HepG2 (cell line): ENCODE results near the gene C5. TPM values are rescaled to one million over a fixed set of nuclear protein-coding genes. Genes with fewer than 3 reads are reported as not detected.

Source experiments
- ATF7 ChIP-seq, 2 experiments: fragments of 450-650 bp in 1 of 2; sonication (generic) in 1 of 2; formaldehyde crosslinking in 1 of 2; IDR thresholded peaks; 2 replicates each; pipeline versions ENCODE4 v1.4.0 to v1.6.1; 2016 to 2020; ENCODE audit warnings: antibody characterized with exemption in 1 of 2, mild to moderate bottlenecking in 1 of 2, missing genetic modification reagents in 1 of 2
- FLYWCH1 ChIP-seq: sonication (generic); formaldehyde crosslinking; IDR thresholded peaks from 2 replicates; pipeline ENCODE4 v1.8.1; 2023; ENCODE audit warnings: mild to moderate bottlenecking, missing genetic modification reagents
- HNF4G ChIP-seq, 2 experiments: sonication (generic) in 1 of 2; formaldehyde crosslinking in 1 of 2; IDR thresholded peaks; 2 replicates each; pipeline versions ENCODE4 v1.4.0 to v1.6.1; 2011 to 2020; ENCODE audit warnings: borderline replicate concordance in 2 of 2, low read depth in 2 of 2, mild to moderate bottlenecking in 2 of 2, low read length in 1 of 2, missing genetic modification reagents in 1 of 2, moderate library complexity in 1 of 2
- NAIF1 ChIP-seq: sonication (generic); formaldehyde crosslinking; IDR thresholded peaks from 2 replicates; pipeline ENCODE4 v1.5.0; 2020; ENCODE audit warnings: mild to moderate bottlenecking, missing genetic modification reagents, borderline replicate concordance
- NR2F6 ChIP-seq, 2 experiments: IDR thresholded peaks; 2 replicates each; pipeline ENCODE4 v1.6.1; 2016; ENCODE audit warnings: antibody characterized with exemption in 1 of 2, mild to moderate bottlenecking in 1 of 2
- PHF5A ChIP-seq: IDR thresholded peaks from one replicate; pipeline ENCODE4 v1.6.1; 2018; ENCODE audit warnings: low read depth, missing genetic modification reagents; ENCODE audit not compliant: unreplicated experiment
- PTBP1 ChIP-seq: fragments of 200-400 bp; formaldehyde crosslinking; IDR thresholded peaks from 2 replicates; pipeline ENCODE4 v1.6.1; 2018; ENCODE audit warnings: low read length, low read depth; ENCODE audit not compliant: poor library complexity, severe bottlenecking
- SMAD1 ChIP-seq: sonication (generic); formaldehyde crosslinking; IDR thresholded peaks from 2 replicates; pipeline ENCODE4 v1.4.0; 2020; ENCODE audit warnings: missing genetic modification reagents, low read depth, mild to moderate bottlenecking, borderline replicate concordance
- SMC3 ChIP-seq: IDR thresholded peaks from 2 replicates; pipeline ENCODE4 v1.6.1; 2011; ENCODE audit warnings: low read length, improper control_type of control experiment
- WIZ ChIP-seq: sonication (generic); formaldehyde crosslinking; IDR thresholded peaks from 2 replicates; pipeline ENCODE4 v1.5.1; 2020; ENCODE audit warnings: mild to moderate bottlenecking, missing genetic modification reagents
- ZBTB20 ChIP-seq: sonication (generic); formaldehyde crosslinking; IDR thresholded peaks from 2 replicates; pipeline ENCODE4 v1.8.1; 2023; ENCODE audit warnings: missing genetic modification reagents, low read depth, mild to moderate bottlenecking, borderline replicate concordance
- ZMYM4 ChIP-seq: sonication (generic); formaldehyde crosslinking; IDR thresholded peaks from 2 replicates; pipeline ENCODE4 v1.8.1; 2023; ENCODE audit warnings: mild to moderate bottlenecking, missing genetic modification reagents
- ZNF160 ChIP-seq: sonication (generic); formaldehyde crosslinking; IDR thresholded peaks from 2 replicates; pipeline ENCODE4 v1.8.0; 2022; ENCODE audit warnings: mild to moderate bottlenecking, inconsistent platforms, missing genetic modification reagents
- ZNF20 ChIP-seq: sonication (generic); formaldehyde crosslinking; IDR thresholded peaks from 2 replicates; pipeline ENCODE4 v1.4.0; 2020; ENCODE audit warnings: mild to moderate bottlenecking, moderate library complexity, missing genetic modification reagents
- ZNF235 ChIP-seq: sonication (generic); formaldehyde crosslinking; IDR thresholded peaks from 2 replicates; pipeline ENCODE4 v1.8.1; 2023; ENCODE audit warnings: mild to moderate bottlenecking, missing genetic modification reagents, borderline replicate concordance
- ZNF251 ChIP-seq: sonication (generic); formaldehyde crosslinking; IDR thresholded peaks from 2 replicates; pipeline ENCODE4 v1.9.0; 2021; ENCODE audit warnings: mild to moderate bottlenecking, missing genetic modification reagents
- ZNF296 ChIP-seq: sonication (generic); formaldehyde crosslinking; conservative IDR thresholded peaks from 2 replicates; pipeline ENCODE4 v1.5.0; 2020; ENCODE audit warnings: mild to moderate bottlenecking, missing genetic modification reagents
- ZNF556 ChIP-seq: sonication (generic); formaldehyde crosslinking; IDR thresholded peaks from 2 replicates; pipeline ENCODE4 v1.4.0; 2020; ENCODE audit warnings: mild to moderate bottlenecking, missing genetic modification reagents, borderline replicate concordance
- ZNF564 ChIP-seq: sonication (generic); formaldehyde crosslinking; IDR thresholded peaks from 2 replicates; pipeline ENCODE4 v1.8.1; 2023; ENCODE audit warnings: mild to moderate bottlenecking, missing genetic modification reagents
- ZNF589 ChIP-seq: sonication (generic); formaldehyde crosslinking; conservative IDR thresholded peaks from 2 replicates; pipeline ENCODE4 v1.8.0; 2022; ENCODE audit warnings: mild to moderate bottlenecking, moderate library complexity, missing genetic modification reagents
- ZNF816 ChIP-seq: sonication (generic); formaldehyde crosslinking; IDR thresholded peaks from 2 replicates; pipeline ENCODE4 v1.8.0; 2022; ENCODE audit warnings: missing genetic modification reagents, mild to moderate bottlenecking, borderline replicate concordance
- ZSCAN9 ChIP-seq: IDR thresholded peaks from 2 replicates; pipeline ENCODE4 v1.6.1; 2016; ENCODE audit warnings: borderline replicate concordance
- polyA plus RNA-seq, 8 experiments: library from polyadenylated mRNA; depleted of rRNA in 3 of 8; stranded (reverse) in 7 of 8; unstranded in 1 of 8; fragments of >200 nt; fragmentation: Illumina TruSeq in 4 of 8; extraction: Trizol in 4 of 8; gene quantifications; 2 replicates each; pipeline versions ENCODE4 v1.2.1 to v1.2.3, GENCODE V29; 2011 to 2016; ENCODE audit warnings: low read depth in 4 of 8, missing spikeins in 1 of 8, mixed read lengths in 1 of 8; ENCODE audit not compliant: insufficient read depth in 1 of 8
- total RNA-seq, 5 experiments: library from RNA; depleted of rRNA; stranded (reverse); fragments of >200 nt; fragmentation: Illumina TruSeq; extraction: Trizol; gene quantifications; 2 replicates each; pipeline ENCODE4 v1.2.3, GENCODE V29; 2016; ENCODE audit warnings: low read depth in 1 of 5
- TF ChIP-seq, protein P1 (sequence below), 2 experiments: IDR thresholded peaks; 2 replicates each; pipeline ENCODE4 v1.6.1; 2011 to 2012; ENCODE audit warnings: low read length in 2 of 2, borderline replicate concordance in 1 of 2, low read depth in 1 of 2, mild to moderate bottlenecking in 1 of 2, moderate library complexity in 1 of 2
- TF ChIP-seq, protein P2 (sequence below): sonication (generic); formaldehyde crosslinking; IDR thresholded peaks from 2 replicates; pipeline ENCODE4 v1.8.0; 2022; ENCODE audit warnings: mild to moderate bottlenecking, missing genetic modification reagents, moderate library complexity

The C5 gene
- total and polyA plus RNA-seq, 2 of the 13 experiments (the other 11 are each of a cell fraction or from before 2014, with no cell fraction given) = 57.6 to 192 TPM

DNA sequence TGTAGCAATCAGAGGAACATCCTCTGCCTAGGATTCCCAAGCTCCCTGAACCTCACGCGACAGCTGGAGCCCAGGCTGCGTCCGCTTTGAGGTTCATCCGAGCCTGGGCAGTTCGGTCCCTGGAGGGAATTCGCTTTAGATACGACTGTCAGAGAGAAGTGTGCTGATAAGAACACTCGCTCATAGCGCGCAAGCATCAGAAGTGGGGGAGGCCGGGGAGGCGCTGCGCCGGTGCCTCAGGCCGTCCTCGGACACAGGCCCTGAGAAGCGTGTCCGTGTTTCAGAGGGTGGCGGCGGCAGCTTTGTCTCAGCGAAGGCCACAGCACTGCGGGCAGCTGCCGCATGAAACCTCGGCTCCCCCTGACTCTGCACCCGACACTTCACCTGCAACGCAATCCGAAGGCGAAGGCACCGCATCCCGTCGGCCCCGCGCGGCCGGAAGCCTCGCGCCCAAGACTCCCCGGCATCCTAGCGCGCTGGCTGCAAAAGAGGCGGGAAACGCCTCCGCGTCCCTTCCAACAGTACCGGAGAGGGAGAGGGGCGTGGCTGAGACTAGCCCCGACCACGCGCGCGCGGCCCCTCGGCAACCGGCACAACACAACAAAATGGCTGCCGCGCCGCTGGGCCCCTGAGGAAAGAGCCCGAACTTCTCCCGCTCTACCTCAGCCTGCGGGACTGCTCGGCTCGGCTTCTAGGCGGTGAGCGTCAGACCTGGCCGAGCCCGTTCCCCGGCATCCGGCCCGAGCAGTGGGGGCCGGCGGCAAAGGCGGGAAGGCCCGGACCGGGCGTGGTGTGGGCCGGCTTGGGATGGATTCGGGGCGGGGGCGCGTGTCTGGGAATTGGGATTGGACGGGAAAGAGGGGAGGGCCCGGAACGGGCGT lies 24.5 kb upstream of the C5 start, which contains the start of gene CNTRL (continued):
- TF ChIP-seq ZNF20 = 0 out of 2 replicates have a peak, but pooled peaks have one; percentile 62
- peak; percentile 93 for TF ChIP-seq ZMYM4 (CRISPR knock-in tag)
- TF ChIP-seq, protein P1, sequence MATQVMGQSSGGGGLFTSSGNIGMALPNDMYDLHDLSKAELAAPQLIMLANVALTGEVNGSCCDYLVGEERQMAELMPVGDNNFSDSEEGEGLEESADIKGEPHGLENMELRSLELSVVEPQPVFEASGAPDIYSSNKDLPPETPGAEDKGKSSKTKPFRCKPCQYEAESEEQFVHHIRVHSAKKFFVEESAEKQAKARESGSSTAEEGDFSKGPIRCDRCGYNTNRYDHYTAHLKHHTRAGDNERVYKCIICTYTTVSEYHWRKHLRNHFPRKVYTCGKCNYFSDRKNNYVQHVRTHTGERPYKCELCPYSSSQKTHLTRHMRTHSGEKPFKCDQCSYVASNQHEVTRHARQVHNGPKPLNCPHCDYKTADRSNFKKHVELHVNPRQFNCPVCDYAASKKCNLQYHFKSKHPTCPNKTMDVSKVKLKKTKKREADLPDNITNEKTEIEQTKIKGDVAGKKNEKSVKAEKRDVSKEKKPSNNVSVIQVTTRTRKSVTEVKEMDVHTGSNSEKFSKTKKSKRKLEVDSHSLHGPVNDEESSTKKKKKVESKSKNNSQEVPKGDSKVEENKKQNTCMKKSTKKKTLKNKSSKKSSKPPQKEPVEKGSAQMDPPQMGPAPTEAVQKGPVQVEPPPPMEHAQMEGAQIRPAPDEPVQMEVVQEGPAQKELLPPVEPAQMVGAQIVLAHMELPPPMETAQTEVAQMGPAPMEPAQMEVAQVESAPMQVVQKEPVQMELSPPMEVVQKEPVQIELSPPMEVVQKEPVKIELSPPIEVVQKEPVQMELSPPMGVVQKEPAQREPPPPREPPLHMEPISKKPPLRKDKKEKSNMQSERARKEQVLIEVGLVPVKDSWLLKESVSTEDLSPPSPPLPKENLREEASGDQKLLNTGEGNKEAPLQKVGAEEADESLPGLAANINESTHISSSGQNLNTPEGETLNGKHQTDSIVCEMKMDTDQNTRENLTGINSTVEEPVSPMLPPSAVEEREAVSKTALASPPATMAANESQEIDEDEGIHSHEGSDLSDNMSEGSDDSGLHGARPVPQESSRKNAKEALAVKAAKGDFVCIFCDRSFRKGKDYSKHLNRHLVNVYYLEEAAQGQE (IDR thresholded peaks at IDR 0.05; ENCODE audit: borderline replicate concordance in 1 of 2, low read depth in 1 of 2, low read length in 2 of 2) = no peak
- TF ChIP-seq ZNF251 (CRISPR knock-in tag) = no peak
- TF ChIP-seq ZNF816 (CRISPR knock-in tag) = peak; percentile 99
- 0 out of 2 replicates have a peak, but pooled peaks have one; percentile 26 for TF ChIP-seq SMAD1 (CRISPR knock-in tag)
- TF ChIP-seq ATF7 (IDR thresholded peaks at IDR 0.05) = no peak
- no peak for TF ChIP-seq ATF7 (CRISPR knock-in tag; IDR thresholded peaks at IDR 0.05)
- peak; percentile 93 for TF ChIP-seq ZNF564 (CRISPR knock-in tag)
- peak; percentile 68 for TF ChIP-seq ZNF589 (CRISPR knock-in tag)
- TF ChIP-seq PTBP1 = no peak
- peak; percentile 83 for TF ChIP-seq NAIF1 (CRISPR knock-in tag)
- no peak for TF ChIP-seq SMC3
- TF ChIP-seq HNF4G (IDR thresholded peaks at IDR 0.05; ENCODE audit: borderline replicate concordance, low read depth, low read length) = no peak
- TF ChIP-seq HNF4G (CRISPR knock-in tag; IDR thresholded peaks at IDR 0.05; ENCODE audit: borderline replicate concordance, low read depth) = peak; percentile 79
- no peak for TF ChIP-seq ZNF235
- TF ChIP-seq PHF5A (CRISPR knock-in tag) = peak; percentile 28
- TF ChIP-seq, protein P2, sequence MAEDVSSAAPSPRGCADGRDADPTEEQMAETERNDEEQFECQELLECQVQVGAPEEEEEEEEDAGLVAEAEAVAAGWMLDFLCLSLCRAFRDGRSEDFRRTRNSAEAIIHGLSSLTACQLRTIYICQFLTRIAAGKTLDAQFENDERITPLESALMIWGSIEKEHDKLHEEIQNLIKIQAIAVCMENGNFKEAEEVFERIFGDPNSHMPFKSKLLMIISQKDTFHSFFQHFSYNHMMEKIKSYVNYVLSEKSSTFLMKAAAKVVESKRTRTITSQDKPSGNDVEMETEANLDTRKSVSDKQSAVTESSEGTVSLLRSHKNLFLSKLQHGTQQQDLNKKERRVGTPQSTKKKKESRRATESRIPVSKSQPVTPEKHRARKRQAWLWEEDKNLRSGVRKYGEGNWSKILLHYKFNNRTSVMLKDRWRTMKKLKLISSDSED = peak; percentile 97; the same call in 1 of the 2 replicates
- peak; percentile 87 for TF ChIP-seq ZNF556 (CRISPR knock-in tag)
- TF ChIP-seq ZBTB20 (CRISPR knock-in tag) = peak; percentile 88; the same call in 1 of the 2 replicates
- TF ChIP-seq WIZ (CRISPR knock-in tag) = peak; percentile 91; the same call in 1 of the 2 replicates
- TF ChIP-seq NR2F6 (IDR thresholded peaks at IDR 0.05) = no peak
- TF ChIP-seq NR2F6 (CRISPR knock-in tag; IDR thresholded peaks at IDR 0.05) = no peak
- TF ChIP-seq ZNF296 (CRISPR knock-in tag) = no peak; the same call in 1 of the 2 replicates
- TF ChIP-seq FLYWCH1 (CRISPR knock-in tag) = no peak
- peak; percentile 87 for TF ChIP-seq ZSCAN9 (CRISPR knock-in tag)
- TF ChIP-seq ZNF160 (CRISPR knock-in tag) = peak; percentile 85; the same call in 1 of the 2 replicates
